ENCODE measurements around the gene PDGFB.

- TF ChIP-seq CTCF (IDR thresholded peaks at IDR 0.05) (no peak), POLR2A (IDR thresholded peaks at IDR 0.05) (no peak)
Observed at GRCh38 chr22:39289533-39289932, 44.8 kb upstream of the PDGFB start.
